Measurements from ENCODE around the gene KRT27.
"Not testable (repeated sequence)": the region's sequence is repeated elsewhere in the genome, so short reads cannot be mapped to it uniquely, and the experiment has no call there.

The KRT27 gene

GRCh38 chr17:40751065-40751464, 31.3 kb downstream of the KRT27 start:
- no peak for DNase-seq

- DNase-seq, result no peak
Observed at GRCh38 chr17:40750391-40750790, 32.0 kb downstream of the KRT27 start.

GRCh38 chr17:40748666-40749065, 33.7 kb downstream of the KRT27 start:
- DNase-seq, result not testable (repeated sequence)

GRCh38 chr17:40738553-40738952, 43.8 kb downstream of the KRT27 start:
- DNase-seq, result no peak

GRCh38 chr17:40735016-40735415, 47.3 kb downstream of the KRT27 start:
- DNase-seq, result no peak

GRCh38 chr17:40734018-40734417, 48.3 kb downstream of the KRT27 start:
- DNase-seq, result no peak

GRCh38 chr17:40730970-40731369, 51.4 kb downstream of the KRT27 start:
- DNase-seq, result no peak

- no peak for DNase-seq
Observed at GRCh38 chr17:40727447-40728231, 54.7 kb downstream of the KRT27 start.

GRCh38 chr17:40726919-40727318, 55.4 kb downstream of the KRT27 start:
- DNase-seq, result peak in 2 of 6 experiments; percentile 8 to 14

All from stimulated activated naive CD4-positive, alpha-beta T cell (primary cell).